D341Med (cell line): ENCODE measurements around the gene SHC2.

Experiments
- DNase-seq: peaks from one replicate; pipeline ENCODE4 v3.0.0; 2012; ENCODE audit warnings: low spot score

The SHC2 gene, protein sequence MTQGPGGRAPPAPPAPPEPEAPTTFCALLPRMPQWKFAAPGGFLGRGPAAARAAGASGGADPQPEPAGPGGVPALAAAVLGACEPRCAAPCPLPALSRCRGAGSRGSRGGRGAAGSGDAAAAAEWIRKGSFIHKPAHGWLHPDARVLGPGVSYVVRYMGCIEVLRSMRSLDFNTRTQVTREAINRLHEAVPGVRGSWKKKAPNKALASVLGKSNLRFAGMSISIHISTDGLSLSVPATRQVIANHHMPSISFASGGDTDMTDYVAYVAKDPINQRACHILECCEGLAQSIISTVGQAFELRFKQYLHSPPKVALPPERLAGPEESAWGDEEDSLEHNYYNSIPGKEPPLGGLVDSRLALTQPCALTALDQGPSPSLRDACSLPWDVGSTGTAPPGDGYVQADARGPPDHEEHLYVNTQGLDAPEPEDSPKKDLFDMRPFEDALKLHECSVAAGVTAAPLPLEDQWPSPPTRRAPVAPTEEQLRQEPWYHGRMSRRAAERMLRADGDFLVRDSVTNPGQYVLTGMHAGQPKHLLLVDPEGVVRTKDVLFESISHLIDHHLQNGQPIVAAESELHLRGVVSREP

DNA sequence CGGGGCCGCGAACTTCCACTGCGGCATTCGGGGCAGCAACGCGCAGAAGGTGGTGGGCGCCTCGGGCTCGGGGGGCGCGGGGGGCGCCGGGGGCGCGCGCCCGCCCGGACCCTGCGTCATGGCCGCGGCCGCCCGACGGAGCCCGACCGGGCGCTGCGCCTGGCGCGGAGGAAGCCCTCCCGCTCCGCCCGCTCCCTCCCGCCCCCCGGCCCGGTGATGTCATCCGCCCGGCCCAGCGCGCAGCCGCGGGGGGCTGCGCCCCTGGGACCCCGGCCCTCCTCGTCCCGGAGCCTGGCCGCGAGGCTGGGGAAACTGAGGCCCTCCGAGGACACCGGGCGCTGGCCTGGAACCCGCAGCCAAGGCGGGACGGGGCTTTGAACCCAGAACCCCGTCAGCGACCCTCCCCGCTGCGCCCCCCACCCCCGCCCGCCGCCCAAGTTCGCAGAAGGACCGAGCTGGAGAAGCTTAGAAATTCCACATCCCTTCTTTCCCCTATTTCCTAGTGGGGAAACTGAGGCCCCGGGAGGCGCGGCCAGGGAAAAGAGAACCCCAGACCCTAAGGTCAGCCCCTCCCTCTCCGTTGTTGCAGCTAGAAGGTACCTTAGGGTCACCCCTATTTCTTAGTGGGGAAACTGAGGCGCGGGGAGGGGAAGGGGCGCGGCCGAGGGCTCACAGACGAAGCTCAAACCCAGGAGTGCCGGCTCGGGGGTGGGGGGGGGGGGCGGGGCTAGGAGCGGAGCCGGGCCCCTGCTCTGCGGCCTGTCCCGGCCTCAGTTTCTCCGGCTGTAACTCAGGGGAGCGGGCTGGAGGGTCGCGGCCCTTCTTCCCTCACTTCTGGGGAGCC, at the start of gene SHC2:
Gene SHC2 (minus strand): TSS at position 157 of the 844 bp plus-strand sequence. CDS start 37 bp downstream, at position 120.
- DNase-seq: peak; percentile 88

DNA sequence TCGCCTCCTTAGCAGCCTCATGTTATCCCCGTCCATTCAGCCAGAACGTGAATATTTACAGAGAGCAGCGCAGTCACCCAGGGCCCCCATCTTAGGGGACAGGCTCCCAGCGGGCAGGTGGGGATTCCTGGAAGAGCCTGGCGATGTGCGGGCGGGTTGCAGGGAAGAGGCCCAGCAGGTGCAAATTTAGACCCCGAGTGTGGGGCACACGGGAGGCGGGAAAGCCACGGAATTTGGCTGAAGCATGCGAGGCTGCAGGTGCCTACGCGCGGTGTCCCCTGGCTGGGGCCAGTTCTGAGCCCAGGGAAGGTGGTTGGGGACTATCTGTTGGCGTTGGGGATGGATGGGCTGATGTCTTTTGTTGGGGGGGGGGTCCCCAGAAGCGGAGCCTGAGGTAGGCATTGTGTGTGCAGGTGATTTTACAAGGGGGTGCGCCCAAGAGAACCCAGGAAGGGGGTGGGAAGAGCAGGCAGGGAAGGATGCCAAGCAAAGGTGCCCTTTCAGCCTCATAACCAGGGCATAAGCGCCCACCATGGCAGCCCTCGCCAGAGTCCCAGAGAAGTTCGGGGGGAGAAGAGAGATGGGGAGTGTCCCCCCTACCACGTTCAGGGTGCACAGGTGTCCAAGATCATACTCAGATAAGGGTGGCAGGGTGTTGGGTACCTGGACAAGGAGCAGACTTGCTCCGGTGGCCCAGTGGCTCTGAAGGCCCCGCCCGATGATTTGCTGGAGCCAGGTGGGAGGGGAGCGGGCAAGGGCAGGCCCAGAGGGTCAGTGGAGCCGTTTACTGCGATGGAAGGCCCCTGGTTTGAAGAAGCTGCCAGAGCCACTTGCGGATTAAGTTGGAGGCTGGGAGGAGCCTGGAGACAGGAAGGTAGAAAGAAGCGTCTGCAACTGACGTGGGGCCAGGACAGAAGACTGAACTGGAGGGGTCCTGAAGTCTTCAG, 47.6 kb upstream of the SHC2 start:
- no peak for DNase-seq

DNA sequence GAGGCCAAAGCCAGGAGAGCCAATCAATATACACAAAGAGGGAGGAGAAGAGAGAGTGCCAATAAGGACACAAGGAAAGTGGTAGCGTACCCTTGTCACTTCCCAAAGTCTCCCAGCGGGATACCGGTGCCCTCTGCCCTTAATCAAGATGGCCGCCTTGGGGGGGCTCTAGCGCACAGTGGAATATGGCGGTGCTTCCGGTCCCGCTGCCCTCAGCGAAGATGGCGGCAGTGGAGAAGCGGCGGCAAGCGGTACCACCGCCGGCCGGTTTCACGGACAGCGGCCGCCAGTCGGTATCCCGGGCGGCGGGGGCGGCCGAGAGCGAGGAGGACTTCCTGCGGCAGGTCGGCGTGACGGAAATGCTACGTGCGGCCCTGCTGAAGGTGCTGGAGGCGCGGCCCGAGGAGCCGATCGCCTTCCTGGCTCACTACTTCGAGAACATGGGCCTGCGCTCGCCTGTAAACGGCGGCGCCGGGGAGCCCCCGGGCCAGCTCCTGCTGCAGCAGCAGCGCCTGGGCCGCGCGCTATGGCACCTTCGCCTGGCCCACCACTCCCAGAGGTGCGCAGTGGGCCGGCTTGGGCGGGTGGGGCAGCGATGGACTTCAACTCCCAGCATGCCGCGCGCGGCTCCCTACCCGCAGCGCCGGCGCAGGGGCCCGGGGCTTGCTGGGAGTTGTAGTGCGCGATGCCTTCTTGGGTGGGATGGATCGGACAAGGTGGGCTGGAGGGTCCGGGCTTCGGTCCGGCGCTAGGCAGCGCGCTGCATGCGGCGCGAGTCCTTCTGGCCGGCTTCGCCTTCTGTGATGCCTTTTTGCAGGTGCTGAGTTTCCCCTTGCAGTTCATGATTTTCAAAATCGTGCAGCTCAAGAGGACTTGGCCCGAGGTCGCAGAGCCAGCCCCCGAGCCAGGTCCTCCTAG, 46.7 kb upstream of the SHC2 start, which contains the start of gene TPGS1:
Gene TPGS1 (plus strand): TSS at position 212 of the 918 bp plus-strand sequence. CDS start 10 bp downstream, at position 222.
- peak; percentile 87 for DNase-seq

DNA sequence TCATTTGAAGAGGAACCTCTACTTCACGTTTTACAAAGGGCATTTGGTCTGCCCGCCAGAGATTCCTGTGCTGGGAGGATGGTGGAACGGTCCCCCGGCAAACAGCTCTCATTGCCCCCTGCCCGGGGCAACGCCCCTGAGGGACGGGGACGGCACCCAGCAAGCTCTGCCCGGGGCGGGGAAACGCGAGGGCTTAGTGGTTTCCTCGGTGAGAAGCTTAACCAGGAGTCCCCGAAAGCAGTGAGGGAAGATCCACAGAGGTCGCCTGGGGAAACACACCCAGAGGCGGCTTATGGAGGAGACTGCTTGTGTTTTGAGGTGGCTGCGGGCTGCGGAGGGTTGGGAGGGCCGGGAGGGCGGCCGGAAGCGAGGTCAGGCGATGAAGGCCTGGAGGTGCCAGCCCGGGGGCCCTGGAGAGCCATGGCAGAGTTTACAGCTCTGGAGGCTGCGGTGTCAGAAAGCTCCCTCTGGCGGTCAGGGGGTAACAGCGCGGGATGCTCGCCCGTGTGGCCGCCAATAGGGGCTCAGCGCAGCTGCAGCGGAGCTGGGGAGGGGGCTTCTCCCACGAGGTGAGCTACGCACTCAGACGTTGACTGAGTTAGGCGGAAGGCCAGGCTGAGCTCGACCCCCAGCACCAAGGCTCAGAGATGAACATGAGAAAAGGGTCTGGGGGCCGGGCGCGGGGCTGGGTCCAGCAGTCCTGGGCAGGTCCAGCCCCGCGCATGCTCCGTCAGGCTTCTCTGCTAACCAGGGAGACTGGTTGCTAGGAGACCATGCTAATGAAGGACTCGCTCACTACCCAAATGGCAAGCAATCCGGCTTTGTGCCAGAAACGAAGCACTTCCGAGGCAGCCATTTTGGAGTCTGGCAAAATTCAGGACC, 45.8 kb upstream of the SHC2 start:
- peak; percentile 92 for DNase-seq

DNA sequence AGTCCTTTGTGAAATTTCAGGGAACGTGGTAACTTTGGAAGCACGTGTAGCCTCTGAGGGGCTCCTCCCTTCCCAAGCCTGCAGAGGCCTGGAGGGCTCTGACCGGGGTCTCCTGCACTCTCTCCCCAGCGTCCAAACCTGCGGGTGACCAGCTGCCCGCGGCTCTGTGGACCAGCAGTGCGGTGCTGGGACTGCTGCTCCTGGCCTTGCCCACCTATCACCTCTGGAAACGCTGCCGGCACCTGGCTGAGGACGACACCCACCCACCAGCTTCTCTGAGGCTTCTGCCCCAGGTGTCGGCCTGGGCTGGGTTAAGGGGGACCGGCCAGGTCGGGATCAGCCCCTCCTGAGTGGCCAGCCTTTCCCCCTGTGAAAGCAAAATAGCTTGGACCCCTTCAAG, 43.8 kb upstream of the SHC2 start:
- DNase-seq: no peak

DNA sequence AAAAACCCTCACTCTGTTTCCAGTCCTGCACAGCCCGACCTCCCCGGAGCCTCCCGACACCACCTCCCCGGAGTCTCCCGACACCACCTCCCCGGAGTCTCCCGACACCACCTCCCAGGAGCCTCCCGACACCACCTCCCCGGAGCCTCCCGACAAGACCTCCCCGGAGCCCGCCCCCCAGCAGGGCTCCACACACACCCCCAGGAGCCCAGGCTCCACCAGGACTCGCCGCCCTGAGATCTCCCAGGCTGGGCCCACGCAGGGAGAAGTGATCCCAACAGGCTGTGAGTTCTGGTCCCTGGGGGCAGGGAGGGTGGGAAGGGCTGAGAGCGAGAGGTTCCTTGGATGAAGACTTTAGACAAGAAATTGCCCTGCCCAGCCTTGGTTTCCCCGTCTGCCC, 40.8 kb upstream of the SHC2 start:
- no peak for DNase-seq

DNA sequence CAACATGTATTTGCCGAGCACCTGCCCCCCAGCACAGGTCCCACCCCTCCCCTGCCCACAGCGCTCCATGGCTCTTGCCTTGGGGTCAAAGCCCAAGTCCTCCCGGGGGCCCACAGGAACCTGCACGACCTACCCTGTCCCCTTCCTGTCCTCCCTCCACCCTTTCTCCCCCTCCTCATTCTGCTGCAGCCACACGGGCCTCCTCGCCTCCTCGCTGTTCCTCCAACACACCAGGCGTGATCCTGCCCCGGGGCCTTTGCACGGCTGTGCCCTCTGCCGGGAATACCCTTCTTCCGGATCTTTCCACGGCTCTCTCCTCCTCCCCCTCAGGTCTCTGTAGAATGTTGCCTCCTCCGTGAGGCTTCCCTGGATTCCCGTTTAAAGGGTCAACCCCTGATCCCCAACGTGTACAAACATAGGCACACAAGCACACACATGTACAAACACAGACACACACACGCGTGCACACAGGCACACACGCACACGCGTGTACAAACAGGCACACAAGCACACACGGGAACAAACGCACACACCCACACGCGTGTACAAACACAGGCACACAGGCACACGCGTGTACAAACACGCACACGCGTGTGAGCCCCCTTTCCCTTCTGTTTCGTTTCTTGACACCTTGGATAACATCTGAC, 38.3 kb upstream of the SHC2 start:
- DNase-seq: no peak

DNA sequence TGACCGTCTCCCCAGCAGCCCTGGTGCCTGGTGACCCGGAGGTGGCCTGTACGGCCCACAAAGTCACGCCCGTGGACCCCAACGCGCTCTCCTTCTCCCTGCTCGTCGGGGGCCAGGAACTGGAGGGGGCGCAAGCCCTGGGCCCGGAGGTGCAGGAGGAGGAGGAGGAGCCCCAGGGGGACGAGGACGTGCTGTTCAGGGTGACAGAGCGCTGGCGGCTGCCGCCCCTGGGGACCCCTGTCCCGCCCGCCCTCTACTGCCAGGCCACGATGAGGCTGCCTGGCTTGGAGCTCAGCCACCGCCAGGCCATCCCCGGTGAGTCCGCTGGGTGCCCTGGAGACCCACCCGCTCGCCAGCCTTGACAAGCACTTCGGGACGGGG, 37.7 kb upstream of the SHC2 start:
- peak; percentile 68 for DNase-seq

DNA sequence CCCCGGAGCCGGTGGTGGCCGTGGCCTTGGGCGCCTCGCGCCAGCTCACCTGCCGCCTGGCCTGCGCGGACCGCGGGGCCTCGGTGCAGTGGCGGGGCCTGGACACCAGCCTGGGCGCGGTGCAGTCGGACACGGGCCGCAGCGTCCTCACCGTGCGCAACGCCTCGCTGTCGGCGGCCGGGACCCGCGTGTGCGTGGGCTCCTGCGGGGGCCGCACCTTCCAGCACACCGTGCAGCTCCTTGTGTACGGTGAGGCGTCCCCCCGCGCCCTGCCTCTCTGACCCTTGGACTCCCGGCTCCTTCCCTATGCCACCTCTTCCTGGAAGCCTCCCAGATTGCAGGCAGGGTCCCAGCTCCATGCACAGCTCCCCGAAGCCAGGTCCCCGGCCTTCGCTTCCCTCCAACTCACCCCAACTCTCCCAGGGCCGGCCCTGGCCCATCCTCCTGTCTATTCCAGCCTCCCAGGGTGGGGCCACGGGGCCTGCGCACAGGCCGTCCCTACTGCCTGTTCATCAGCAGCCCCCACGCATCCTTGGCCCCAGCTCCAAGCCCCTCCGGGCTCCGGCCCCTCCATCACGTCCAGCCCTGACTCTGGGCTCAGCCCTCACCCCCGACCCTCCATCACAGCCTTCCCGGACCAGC, 37.2 kb upstream of the SHC2 start:
- peak; percentile 46 for DNase-seq

DNA sequence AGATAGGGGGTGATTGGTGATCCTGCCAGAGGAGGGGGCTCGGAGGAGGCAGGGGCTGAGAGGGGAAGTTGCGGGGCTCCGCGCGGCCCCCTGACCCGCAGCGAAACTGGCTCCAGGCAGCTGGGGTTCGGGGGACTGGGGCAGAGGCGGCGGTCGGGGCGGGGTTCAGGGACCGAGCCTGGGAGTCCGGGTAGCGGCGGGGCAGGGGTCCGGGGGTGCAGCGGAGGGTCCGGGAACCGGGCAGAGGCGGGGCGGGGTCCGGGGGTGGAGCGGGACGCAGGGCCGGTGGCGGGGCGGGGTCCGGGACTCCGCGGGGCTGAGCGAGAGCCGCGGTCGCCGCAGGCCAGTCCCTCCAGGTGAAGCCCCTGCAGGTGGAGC, 36.6 kb upstream of the SHC2 start:
- no peak for DNase-seq

DNA sequence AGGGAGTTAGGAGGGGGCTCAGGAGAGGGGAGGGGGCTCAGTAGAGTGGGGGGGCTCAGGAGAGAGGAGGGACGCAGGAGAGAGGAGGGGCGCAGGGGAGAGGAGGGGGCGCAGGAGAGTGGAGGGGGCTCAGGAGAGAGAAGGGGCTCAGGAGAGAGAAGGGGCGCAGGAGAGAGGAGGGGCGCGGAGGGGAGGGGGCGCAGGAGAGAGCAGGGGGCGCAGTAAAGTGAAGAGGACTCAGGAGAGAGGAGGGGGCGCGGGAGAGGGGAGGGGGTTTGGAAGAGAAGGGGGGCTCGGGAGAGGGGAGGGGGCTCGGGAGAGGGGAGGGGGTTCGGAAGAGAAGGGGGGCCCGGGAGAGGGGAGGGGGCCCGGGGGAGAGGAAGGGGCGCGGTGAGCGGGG, 36.2 kb upstream of the SHC2 start:
- no peak for DNase-seq

DNA sequence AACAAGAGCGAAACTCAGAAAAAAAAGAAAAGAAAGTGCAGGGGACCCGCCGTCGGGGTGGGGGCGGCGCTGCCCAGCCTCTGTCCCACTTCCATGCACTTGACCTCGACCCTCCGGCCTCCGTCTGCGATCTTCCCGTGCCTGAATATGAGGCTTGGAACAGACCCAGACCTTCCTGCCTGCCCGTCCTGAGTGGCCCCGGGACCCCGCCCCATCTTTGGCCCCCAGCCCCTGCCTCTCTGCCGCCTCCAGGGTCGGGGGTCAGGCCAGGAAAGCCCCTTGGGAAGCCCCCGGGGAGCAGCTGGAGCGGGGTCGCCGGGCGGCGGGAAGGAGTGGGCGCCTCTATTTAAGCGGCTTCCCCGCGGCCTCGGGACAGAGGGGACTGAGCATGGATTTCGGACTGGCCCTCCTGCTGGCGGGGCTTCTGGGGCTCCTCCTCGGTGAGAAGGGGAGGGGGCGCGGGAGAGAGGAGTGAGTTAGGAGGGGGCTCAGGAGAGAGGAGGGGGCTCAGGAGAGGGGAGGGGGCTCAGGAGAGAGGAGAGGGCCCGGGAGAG, 35.4 kb upstream of the SHC2 start, which contains the start of gene MADCAM1:
Gene MADCAM1 (plus strand): TSS at position 375 of the 554 bp plus-strand sequence. CDS start 14 bp downstream, at position 389.
- DNase-seq: no peak

DNA sequence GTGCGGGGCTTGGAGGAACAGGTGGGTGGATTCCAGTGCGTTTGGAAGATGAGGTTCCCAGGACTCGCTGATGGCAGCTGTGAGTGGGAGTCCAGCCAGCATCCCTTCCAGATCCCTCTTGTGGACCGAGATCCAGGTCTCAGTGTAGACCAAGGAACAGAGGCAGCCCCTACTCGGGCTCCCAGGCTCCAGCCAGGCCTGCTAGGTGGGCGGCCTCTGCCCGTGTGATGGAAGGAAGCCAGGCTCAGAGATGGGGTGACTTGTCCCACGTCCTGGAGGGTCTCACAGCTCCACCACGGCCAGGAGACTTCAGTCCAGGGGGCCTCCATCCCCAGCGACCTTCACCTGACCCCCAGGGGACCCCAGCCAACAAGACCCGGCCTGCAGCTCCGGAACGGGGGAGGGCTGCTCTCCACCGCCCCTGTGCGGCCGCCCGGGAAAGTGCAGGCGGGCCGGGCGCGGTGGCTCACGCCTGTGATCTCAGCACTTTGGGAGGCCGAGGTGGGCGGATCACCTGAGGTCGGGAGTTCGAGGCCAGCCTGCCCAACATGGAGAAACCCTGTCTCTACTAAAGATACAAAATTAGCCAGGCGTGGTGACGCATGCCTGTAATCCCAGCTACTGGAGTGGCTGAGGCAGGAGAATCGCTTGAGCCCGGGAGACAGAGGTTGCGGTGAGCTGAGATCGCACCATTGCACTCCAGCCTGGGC, 34.7 kb upstream of the SHC2 start:
- peak; percentile 82 for DNase-seq

DNA sequence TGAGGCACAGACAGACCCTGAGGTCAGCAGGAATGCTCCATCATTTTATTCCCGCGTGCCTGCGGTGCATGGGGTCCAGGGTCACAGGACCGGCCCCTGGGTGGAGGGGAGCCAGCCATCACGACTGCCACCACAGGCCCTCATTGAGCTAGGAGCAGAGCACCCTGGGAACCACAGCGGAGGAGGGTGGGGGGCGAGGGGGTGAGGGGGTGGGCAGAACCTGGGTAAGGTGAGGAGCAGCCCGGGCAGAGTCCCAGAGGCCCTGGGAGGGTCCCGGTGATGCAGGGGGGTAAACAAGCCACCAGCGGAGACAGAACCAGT, 34.2 kb upstream of the SHC2 start:
- DNase-seq: no peak

DNA sequence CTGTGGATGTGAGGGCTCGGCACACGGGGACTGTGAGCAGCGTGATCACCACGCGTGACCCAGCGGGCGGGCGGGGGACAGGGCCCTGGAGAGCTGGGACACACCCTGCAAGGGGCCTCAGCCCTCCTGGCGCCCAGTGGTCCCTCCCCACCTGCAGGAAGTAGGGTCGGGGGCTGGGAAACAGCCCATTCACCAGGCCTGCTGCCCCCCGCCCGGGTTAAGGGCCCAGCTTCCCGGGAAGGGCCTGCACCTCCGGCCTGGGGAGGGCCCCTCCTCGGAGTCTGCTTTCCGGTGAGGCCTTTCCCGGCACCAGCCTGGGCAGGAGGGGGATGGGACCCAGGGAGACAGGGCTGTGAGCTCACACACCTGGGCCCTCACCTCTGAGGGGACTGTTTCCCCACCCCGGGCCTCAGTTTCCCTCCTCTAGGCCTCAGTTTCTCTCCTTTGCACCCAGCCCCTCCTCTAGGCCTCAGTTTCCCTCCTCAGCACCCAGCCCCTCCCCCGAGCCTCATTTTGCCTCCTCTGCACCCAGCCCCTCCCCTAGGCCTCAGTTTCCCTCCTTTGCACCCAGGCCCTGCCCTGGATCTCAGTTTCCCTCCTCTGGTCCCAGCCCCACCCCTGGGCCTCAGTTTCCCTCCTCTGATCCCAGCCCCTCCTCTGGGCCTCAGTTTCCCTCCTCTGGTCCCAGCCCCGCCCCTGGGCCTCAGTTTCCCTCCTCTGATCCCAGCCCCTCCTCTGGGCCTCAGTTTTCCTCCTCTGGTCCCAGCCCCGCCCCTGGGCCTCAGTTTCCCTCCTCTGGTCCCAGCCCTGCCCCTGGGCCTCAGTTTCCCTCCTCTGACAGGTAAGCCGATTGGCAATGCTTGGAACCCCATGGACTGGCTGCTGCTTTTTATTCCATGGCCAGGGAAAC, 33.6 kb upstream of the SHC2 start:
- no peak for DNase-seq

DNA sequence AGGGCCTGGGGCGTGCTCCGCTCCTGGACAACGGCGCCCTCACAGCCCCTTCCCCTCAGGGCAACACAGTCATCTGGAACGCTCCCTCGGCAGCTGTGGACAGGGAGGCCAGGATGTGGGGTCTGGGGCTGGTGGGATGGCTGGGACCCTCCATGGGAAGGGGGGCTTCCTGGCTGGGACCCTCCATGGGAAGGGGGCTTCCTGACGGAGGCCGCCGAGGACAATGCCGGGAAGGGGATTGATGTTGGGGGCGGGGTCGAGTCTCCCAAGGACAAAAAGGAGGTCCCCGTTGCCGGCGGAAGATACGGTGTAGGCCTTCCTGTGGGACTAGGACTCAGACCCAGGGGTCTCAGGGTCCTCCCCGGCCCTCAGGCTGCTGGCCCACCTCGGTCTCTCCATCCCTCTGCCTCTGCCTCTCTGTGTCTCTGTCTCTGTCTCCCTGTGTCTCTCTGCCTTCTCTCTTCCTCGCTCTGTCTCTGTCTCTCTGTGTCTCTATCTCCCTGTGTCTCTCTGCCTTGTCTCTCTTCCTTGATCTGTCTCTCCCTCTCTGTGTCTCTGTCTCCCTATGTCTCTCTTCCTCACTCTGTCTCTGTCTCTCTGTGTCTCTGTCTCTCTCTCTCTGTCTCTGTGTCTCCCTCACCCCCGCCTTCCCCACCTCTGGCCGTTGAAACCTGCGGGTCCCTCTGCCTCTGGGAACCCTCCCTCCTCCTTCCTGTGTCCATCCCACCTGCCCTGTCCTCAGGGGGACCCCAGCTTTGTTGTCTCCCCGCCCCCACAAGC, 32.7 kb upstream of the SHC2 start:
- DNase-seq: no peak
